ENCODE results near the gene GCNT1.
"Not testable (repeated sequence)": the region's sequence is repeated elsewhere in the genome, so short reads cannot be mapped to it uniquely, and the experiment has no call there.

The GCNT1 gene

GRCh38 chr9:76490249-76490990 lies 31.4 kb downstream of the GCNT1 start:
- no peak for DNase-seq (ENCODE audit: low read depth in 2 of 2)

- DNase-seq (ENCODE audit: low read depth in 2 of 2): not testable (repeated sequence)
Observed at GRCh38 chr9:76491056-76491455, 32.1 kb downstream of the GCNT1 start.

- not testable (repeated sequence) for DNase-seq (ENCODE audit: low read depth in 2 of 2)
Observed at GRCh38 chr9:76493496-76493895, 34.5 kb downstream of the GCNT1 start.

GRCh38 chr9:76500061-76500460 lies 41.1 kb downstream of the GCNT1 start:
- DNase-seq (ENCODE audit: low read depth in 2 of 2): no peak

GRCh38 chr9:76502746-76503145 lies 43.8 kb downstream of the GCNT1 start:
- DNase-seq (ENCODE audit: low read depth in 2 of 2): no peak

- DNase-seq (ENCODE audit: low read depth in 2 of 2): no peak
Observed at GRCh38 chr9:76510041-76510440, 51.1 kb downstream of the GCNT1 start.

- DNase-seq (ENCODE audit: low read depth in 2 of 2): no peak
Observed at GRCh38 chr9:76510446-76510845, 51.5 kb downstream of the GCNT1 start.

- DNase-seq (ENCODE audit: low read depth in 2 of 2): no peak
Observed at GRCh38 chr9:76512826-76513225, 53.8 kb downstream of the GCNT1 start.

GRCh38 chr9:76516350-76516749 lies 57.4 kb downstream of the GCNT1 start:
- no peak for DNase-seq (ENCODE audit: low read depth in 2 of 2)

GRCh38 chr9:76516871-76517270 lies 57.9 kb downstream of the GCNT1 start:
- no peak for DNase-seq (ENCODE audit: low read depth in 2 of 2)

- no peak for DNase-seq (ENCODE audit: low read depth in 2 of 2)
Observed at GRCh38 chr9:76519075-76519835, 60.3 kb downstream of the GCNT1 start.

- DNase-seq (ENCODE audit: low read depth in 2 of 2): no peak
Observed at GRCh38 chr9:76521244-76521681, 62.3 kb downstream of the GCNT1 start.

- no peak for DNase-seq (ENCODE audit: low read depth in 2 of 2)
Observed at GRCh38 chr9:76521906-76522305, 62.9 kb downstream of the GCNT1 start.

- not testable (repeated sequence) for DNase-seq (ENCODE audit: low read depth in 2 of 2)
Observed at GRCh38 chr9:76523617-76524200, 64.7 kb downstream of the GCNT1 start.

- no peak for DNase-seq (ENCODE audit: low read depth in 2 of 2)
Observed at GRCh38 chr9:76525196-76525595, 66.2 kb downstream of the GCNT1 start.

GRCh38 chr9:76526026-76526425 lies 67.0 kb downstream of the GCNT1 start:
- no peak for DNase-seq (ENCODE audit: low read depth in 2 of 2)

- no peak for DNase-seq (ENCODE audit: low read depth in 2 of 2)
Observed at GRCh38 chr9:76528056-76528455, 69.1 kb downstream of the GCNT1 start.

GRCh38 chr9:76528642-76529190 lies 69.7 kb downstream of the GCNT1 start:
- no peak for DNase-seq (ENCODE audit: low read depth in 2 of 2)

GRCh38 chr9:76529653-76530052 lies 70.7 kb downstream of the GCNT1 start:
- no peak for DNase-seq (ENCODE audit: low read depth in 2 of 2)

GRCh38 chr9:76530458-76531110 lies 71.6 kb downstream of the GCNT1 start:
- DNase-seq (ENCODE audit: low read depth in 2 of 2): no peak

GRCh38 chr9:76531231-76531780 lies 72.3 kb downstream of the GCNT1 start:
- DNase-seq (ENCODE audit: low read depth in 2 of 2): no peak

- DNase-seq (ENCODE audit: low read depth in 2 of 2): not testable (repeated sequence)
Observed at GRCh38 chr9:76532877-76533276, 73.9 kb downstream of the GCNT1 start.
